ENCODE measurements around the gene VIPR1.

VIPR1 gene

GRCh38 chr3:42477696-42478095, 24.7 kb upstream of the VIPR1 start:
- no peak for DNase-seq (ENCODE audit: low read depth in 1 of 2, low spot score in 1 of 2)
- H3K27ac ChIP-seq (replicated peaks), result no peak overlapping the region
- no peak overlapping the region for H3K4me3 ChIP-seq (replicated peaks; ENCODE audit: insufficient read depth, low read length)
- no peak for TF ChIP-seq GABPA (IDR thresholded peaks at IDR 0.05; ENCODE audit: low read depth)
- TF ChIP-seq SPI1 (IDR thresholded peaks at IDR 0.05; ENCODE audit: borderline replicate concordance, low read depth), result peak; percentile 53; the same call in 1 of the 2 replicates
- TF ChIP-seq CTCF (IDR thresholded peaks at IDR 0.05; ENCODE audit: insufficient read depth, low read length), result no peak
- TF ChIP-seq REST (IDR thresholded peaks at IDR 0.05; ENCODE audit: insufficient replicate concordance, low read depth), result no peak
- no peak for TF ChIP-seq POLR2AphosphoS5 (IDR thresholded peaks at IDR 0.05; ENCODE audit: low read depth)
- peaks cover 2% of the 10 kb centered on the region for H3K27me3 ChIP-seq (ENCODE audit: insufficient read depth, poor library complexity, severe bottlenecking)

- H3K4me3 ChIP-seq (replicated peaks; ENCODE audit: insufficient read depth, low read length), result no peak overlapping the region
- DNase-seq (ENCODE audit: low read depth in 1 of 2, low spot score in 1 of 2), result no peak
- H3K27me3 ChIP-seq (ENCODE audit: insufficient read depth, poor library complexity, severe bottlenecking), result peaks cover 2% of the 10 kb centered on the region
- no peak for TF ChIP-seq POLR2AphosphoS5 (IDR thresholded peaks at IDR 0.05; ENCODE audit: low read depth)
- TF ChIP-seq REST (IDR thresholded peaks at IDR 0.05; ENCODE audit: insufficient replicate concordance, low read depth), result no peak
- TF ChIP-seq CTCF (IDR thresholded peaks at IDR 0.05; ENCODE audit: insufficient read depth, low read length), result no peak
- TF ChIP-seq GABPA (IDR thresholded peaks at IDR 0.05; ENCODE audit: low read depth), result no peak
- no peak overlapping the region for H3K27ac ChIP-seq (replicated peaks)
Observed at GRCh38 chr3:42478830-42479229, 23.6 kb upstream of the VIPR1 start.

GRCh38 chr3:42486814-42487565, 15.5 kb upstream of the VIPR1 start:
- peak in 1 of 2 experiments; percentile 45 for DNase-seq (ENCODE audit: low read depth in 1 of 2, low spot score in 1 of 2)
- no peak overlapping the region for H3K27ac ChIP-seq (replicated peaks)

More at GRCh38 chr3:42486814-42487565, 15.5 kb upstream of the VIPR1 start:
- H3K27me3 ChIP-seq (ENCODE audit: insufficient read depth, poor library complexity, severe bottlenecking), result no peaks in the 10 kb centered on the region
- no peak for TF ChIP-seq POLR2AphosphoS5 (IDR thresholded peaks at IDR 0.05; ENCODE audit: low read depth)
- no peak for TF ChIP-seq SPI1 (IDR thresholded peaks at IDR 0.05; ENCODE audit: borderline replicate concordance, low read depth)
- no peak for TF ChIP-seq REST (IDR thresholded peaks at IDR 0.05; ENCODE audit: insufficient replicate concordance, low read depth)
- no peak for TF ChIP-seq GABPA (IDR thresholded peaks at IDR 0.05; ENCODE audit: low read depth)
- no peak for TF ChIP-seq CTCF (IDR thresholded peaks at IDR 0.05; ENCODE audit: insufficient read depth, low read length)
- H3K4me3 ChIP-seq (replicated peaks; ENCODE audit: insufficient read depth, low read length), result no peak overlapping the region
